DND-41 (cell line): ENCODE measurements around the gene GTPBP6.

Experiments used
- EZH2 ChIP-seq: IDR thresholded peaks from 3 replicates; pipeline ENCODE4 v1.6.1; 2012; ENCODE audit warnings: borderline replicate concordance, low read depth, mild to moderate bottlenecking, moderate library complexity, low read length, inconsistent platforms; ENCODE audit not compliant: severe bottlenecking
- TF ChIP-seq, protein P1 (sequence below): IDR thresholded peaks from 2 replicates; pipeline ENCODE4 v1.5.1; 2012; ENCODE audit warnings: borderline replicate concordance, low read length, moderate library complexity, mild to moderate bottlenecking; ENCODE audit not compliant: poor library complexity, severe bottlenecking; ENCODE audit errors: extremely low read depth

DNA sequence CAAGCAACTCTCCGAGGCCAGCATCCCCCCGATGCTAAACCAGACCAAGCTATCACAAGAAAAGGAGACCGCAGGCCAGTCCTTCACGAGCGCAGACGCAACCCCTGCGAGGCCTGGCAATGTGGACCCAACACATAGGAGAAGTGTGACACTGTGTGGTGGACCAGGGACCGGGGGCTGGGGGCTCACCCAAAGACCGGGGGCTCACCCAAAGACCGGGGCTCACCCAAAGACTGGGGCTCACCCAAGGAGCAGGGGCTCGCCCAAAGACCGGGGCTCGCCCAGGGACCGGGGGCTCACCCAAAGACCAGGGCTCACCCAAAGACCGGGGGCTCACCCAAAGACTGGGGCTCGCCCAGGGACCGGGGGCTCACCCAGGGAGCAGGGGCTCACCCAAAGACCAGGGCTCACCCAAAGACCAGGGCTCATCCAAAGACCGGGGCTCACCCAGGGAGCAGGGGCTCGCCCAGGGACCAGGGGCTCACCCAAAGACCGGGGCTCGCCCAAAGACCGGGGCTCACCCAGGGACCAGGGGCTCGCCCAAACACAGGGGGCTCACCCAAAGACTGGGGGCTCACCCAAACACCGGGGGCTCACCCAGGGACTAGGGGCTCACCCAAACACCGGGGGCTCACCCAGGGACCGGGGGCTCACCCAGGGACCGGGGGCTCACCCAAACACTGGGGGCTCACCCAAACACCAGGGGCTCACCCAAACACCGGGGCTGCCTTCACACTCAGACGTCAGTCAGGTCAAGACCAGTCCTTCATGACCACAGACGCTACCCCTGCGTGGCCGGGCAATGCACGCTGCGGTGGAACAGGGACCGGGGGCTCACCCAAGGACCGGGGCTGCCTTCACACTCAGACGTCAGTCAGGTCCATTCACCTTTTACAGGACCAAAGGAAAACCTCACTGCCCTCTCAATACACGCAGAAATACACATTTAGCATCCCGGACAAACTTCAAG, 35.3 kb upstream of the GTPBP6 start:
- TF ChIP-seq, protein P1, sequence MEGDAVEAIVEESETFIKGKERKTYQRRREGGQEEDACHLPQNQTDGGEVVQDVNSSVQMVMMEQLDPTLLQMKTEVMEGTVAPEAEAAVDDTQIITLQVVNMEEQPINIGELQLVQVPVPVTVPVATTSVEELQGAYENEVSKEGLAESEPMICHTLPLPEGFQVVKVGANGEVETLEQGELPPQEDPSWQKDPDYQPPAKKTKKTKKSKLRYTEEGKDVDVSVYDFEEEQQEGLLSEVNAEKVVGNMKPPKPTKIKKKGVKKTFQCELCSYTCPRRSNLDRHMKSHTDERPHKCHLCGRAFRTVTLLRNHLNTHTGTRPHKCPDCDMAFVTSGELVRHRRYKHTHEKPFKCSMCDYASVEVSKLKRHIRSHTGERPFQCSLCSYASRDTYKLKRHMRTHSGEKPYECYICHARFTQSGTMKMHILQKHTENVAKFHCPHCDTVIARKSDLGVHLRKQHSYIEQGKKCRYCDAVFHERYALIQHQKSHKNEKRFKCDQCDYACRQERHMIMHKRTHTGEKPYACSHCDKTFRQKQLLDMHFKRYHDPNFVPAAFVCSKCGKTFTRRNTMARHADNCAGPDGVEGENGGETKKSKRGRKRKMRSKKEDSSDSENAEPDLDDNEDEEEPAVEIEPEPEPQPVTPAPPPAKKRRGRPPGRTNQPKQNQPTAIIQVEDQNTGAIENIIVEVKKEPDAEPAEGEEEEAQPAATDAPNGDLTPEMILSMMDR, result no peak
- TF ChIP-seq EZH2, result no peak
